Vagina (tissue), 2 donors: ENCODE results near the gene UBE2R2.

Source experiments
- POLR2A ChIP-seq, 2 donors: fragments of 450-650 bp; IDR thresholded peaks; one replicate each; pipeline ENCODE4 v1.6.1; 2017; ENCODE audit warnings: antibody characterized with exemption in 2 of 2, mild to moderate bottlenecking in 2 of 2, moderate library complexity in 2 of 2
- POLR2AphosphoS5 ChIP-seq, 2 donors: sonication (generic); formaldehyde crosslinking; IDR thresholded peaks; one replicate each; pipeline ENCODE4 v1.9.0; 2017; ENCODE audit warnings: antibody characterized with exemption in 2 of 2, mild to moderate bottlenecking in 2 of 2, low read depth in 1 of 2; ENCODE audit not compliant: insufficient read depth in 1 of 2
- TF ChIP-seq, protein P1 (sequence below), 3 experiments: fragments of 450-650 bp in 2 of 3; fragments of 200-600 bp in 1 of 3; sonication (generic) in 1 of 3; IDR thresholded peaks; one replicate each; pipeline ENCODE4 v1.5.1; 2017 to 2019; ENCODE audit warnings: antibody characterized with exemption in 3 of 3, mild to moderate bottlenecking in 2 of 3, moderate library complexity in 2 of 3

DNA sequence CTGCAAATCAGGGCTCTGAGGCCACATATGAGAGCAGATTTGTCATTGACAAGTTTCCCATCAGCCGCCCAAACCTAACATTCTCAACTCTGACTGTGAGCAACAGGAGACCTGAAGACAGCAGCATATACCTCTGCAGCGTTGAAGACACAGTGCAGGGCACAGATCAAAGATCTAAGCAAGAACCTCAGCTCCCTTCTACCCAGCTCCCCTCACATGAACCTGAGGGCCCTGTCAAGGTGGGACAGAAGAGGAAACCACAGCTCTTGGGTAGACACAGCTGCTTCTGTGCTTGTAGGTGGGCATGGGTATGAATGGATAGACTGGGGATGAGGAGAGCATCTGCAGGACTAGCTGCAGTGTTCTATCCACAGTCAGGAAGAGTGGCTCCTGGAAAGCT, 30.3 kb upstream of the UBE2R2 start:
- no peak for TF ChIP-seq POLR2AphosphoS5 (IDR thresholded peaks at IDR 0.05; ENCODE audit: insufficient read depth in 1 of 2, low read depth in 1 of 2)
- TF ChIP-seq POLR2A (IDR thresholded peaks at IDR 0.05) = no peak
- TF ChIP-seq, protein P1, sequence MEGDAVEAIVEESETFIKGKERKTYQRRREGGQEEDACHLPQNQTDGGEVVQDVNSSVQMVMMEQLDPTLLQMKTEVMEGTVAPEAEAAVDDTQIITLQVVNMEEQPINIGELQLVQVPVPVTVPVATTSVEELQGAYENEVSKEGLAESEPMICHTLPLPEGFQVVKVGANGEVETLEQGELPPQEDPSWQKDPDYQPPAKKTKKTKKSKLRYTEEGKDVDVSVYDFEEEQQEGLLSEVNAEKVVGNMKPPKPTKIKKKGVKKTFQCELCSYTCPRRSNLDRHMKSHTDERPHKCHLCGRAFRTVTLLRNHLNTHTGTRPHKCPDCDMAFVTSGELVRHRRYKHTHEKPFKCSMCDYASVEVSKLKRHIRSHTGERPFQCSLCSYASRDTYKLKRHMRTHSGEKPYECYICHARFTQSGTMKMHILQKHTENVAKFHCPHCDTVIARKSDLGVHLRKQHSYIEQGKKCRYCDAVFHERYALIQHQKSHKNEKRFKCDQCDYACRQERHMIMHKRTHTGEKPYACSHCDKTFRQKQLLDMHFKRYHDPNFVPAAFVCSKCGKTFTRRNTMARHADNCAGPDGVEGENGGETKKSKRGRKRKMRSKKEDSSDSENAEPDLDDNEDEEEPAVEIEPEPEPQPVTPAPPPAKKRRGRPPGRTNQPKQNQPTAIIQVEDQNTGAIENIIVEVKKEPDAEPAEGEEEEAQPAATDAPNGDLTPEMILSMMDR (IDR thresholded peaks at IDR 0.05) = no peak
